HCT116 (cell line): Measurements from ENCODE around the gene LINS1.

Source experiments
- EZH2 ChIP-seq: fragments of 200-600 bp; sonication (generic); IDR thresholded peaks from 2 replicates; pipeline ENCODE4 v1.6.1; 2017; ENCODE audit warnings: antibody characterized with exemption, mixed run types
- POLR2A ChIP-seq: IDR thresholded peaks from 2 replicates; pipeline ENCODE4 v1.7.0; 2011; ENCODE audit warnings: borderline replicate concordance; ENCODE audit not compliant: insufficient read depth, insufficient read length; ENCODE audit errors: extremely low read depth
- POLR2AphosphoS5 ChIP-seq: IDR thresholded peaks from 2 replicates; pipeline ENCODE4 v1.6.1; 2011; ENCODE audit warnings: mild to moderate bottlenecking, low read depth, low read length, moderate library complexity
- RAD21 ChIP-seq: IDR thresholded peaks from 2 replicates; pipeline ENCODE4 v1.6.1; 2012; ENCODE audit warnings: low read depth, mild to moderate bottlenecking
- TF ChIP-seq, protein P1 (sequence below), 3 experiments: fragments of 200-600 bp in 1 of 3; sonication (generic) in 1 of 3; IDR thresholded peaks in 2 of 3; conservative IDR thresholded peaks in 1 of 3; 2 replicates each; pipeline ENCODE4 v1.5.1; 2012 to 2017; ENCODE audit warnings: low read depth in 2 of 3, low read length in 2 of 3, antibody characterized with exemption in 1 of 3, borderline replicate concordance in 1 of 3, control low read depth in 1 of 3, mild to moderate bottlenecking in 1 of 3, mixed read lengths in 1 of 3, mixed run types in 1 of 3, moderate library complexity in 1 of 3; ENCODE audit not compliant: insufficient read depth in 1 of 3
- TF ChIP-seq, protein P2 (sequence below): IDR thresholded peaks from 2 replicates; pipeline ENCODE4 v1.6.1; 2011; ENCODE audit warnings: mild to moderate bottlenecking, low read length, moderate library complexity; ENCODE audit not compliant: insufficient replicate concordance; ENCODE audit errors: extremely low read depth

GRCh38 chr15:100613208-100613607 lies 11.2 kb upstream of the LINS1 start:
- TF ChIP-seq RAD21 (no peak), EZH2 (no peak), POLR2A (no peak), POLR2AphosphoS5 (no peak)
- TF ChIP-seq, protein P1, sequence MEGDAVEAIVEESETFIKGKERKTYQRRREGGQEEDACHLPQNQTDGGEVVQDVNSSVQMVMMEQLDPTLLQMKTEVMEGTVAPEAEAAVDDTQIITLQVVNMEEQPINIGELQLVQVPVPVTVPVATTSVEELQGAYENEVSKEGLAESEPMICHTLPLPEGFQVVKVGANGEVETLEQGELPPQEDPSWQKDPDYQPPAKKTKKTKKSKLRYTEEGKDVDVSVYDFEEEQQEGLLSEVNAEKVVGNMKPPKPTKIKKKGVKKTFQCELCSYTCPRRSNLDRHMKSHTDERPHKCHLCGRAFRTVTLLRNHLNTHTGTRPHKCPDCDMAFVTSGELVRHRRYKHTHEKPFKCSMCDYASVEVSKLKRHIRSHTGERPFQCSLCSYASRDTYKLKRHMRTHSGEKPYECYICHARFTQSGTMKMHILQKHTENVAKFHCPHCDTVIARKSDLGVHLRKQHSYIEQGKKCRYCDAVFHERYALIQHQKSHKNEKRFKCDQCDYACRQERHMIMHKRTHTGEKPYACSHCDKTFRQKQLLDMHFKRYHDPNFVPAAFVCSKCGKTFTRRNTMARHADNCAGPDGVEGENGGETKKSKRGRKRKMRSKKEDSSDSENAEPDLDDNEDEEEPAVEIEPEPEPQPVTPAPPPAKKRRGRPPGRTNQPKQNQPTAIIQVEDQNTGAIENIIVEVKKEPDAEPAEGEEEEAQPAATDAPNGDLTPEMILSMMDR (IDR thresholded peaks at IDR 0.05 in 2 of 3, conservative IDR thresholded peaks at IDR 0.05 in 1 of 3; ENCODE audit: borderline replicate concordance in 1 of 3, insufficient read depth in 1 of 3, low read depth in 2 of 3, low read length in 2 of 3) = no peak
- TF ChIP-seq, protein P2, sequence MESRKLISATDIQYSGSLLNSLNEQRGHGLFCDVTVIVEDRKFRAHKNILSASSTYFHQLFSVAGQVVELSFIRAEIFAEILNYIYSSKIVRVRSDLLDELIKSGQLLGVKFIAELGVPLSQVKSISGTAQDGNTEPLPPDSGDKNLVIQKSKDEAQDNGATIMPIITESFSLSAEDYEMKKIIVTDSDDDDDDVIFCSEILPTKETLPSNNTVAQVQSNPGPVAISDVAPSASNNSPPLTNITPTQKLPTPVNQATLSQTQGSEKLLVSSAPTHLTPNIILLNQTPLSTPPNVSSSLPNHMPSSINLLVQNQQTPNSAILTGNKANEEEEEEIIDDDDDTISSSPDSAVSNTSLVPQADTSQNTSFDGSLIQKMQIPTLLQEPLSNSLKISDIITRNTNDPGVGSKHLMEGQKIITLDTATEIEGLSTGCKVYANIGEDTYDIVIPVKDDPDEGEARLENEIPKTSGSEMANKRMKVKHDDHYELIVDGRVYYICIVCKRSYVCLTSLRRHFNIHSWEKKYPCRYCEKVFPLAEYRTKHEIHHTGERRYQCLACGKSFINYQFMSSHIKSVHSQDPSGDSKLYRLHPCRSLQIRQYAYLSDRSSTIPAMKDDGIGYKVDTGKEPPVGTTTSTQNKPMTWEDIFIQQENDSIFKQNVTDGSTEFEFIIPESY = no peak
